Hypothalamus (tissue), 51 donors: ENCODE results near the gene ATF1.
"Not testable (repeated sequence)": the region's sequence is repeated elsewhere in the genome, so short reads cannot be mapped to it uniquely, and the experiment has no call there.

Source experiments
- DNase-seq, 51 donors: peaks; one replicate each; lab custom pipeline; 2025; lab: John Stamatoyannopoulos, UW

The ATF1 gene

DNA sequence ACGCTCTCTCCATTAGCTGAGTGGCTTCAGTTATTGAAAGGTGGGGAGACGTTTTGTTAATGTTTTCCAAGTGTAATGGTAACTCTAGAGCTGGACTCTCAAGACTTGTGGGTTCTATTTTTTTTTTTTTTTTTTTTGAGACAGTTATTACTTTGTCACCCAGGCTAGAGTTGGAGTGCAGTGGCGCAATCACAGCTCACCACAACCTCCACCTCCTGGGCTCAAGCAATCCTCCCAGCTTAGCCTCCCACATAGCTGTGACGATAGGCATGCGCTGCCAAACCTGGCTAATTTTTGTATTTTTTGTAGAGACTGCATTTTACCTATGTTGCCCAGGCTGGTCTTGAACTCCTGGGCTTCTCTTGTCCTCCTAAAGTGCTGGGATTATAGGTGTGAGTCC is 26.2 kb downstream of the ATF1 start:
- DNase-seq: no peak

DNA sequence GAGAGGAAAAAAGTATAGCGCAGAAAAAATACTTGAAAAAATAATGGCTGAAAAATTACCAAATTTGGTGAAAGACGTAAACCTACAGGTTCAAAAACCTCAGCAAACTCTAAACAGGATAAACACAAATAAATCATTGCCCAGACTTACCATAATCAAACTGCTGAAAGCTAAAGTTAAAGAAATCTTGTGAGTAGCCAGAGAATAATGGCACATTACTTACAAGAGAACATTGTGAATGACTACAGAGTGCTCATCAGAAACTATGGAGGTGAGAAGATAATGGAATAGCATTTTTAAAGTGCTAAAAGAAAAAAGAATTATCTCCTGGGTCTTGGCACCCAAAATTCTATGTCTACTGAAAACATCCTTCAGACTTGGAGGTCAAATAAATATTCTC is 36.0 kb downstream of the ATF1 start:
- DNase-seq: no peak

DNA sequence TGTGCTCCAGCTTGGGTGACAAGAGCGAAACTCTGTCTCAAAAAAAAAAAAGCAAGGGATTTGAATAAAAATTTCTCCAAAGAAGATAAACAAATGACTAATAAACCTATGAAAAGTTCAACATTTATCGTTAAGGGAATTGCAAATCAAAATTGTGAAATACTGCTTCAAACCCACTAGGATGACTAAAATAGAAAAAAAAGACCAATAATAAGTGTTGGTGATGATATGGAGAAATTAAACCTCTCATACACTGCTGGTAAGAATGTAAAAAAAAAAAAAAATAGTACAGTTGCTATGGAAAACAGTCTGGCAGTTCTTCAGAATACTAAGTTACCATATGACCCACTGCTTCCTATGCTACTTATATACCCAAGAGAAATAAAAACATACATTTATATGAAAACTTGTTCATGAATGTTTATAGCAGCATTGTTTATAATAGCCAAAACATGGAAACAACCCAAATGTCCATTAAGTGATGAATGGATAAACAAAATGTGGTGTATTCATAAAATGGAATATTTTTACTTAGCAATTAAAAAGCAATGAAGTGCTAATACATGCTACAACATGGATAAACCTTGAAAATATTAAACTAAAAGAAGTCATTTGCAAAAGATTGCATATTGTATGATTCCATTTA is 39.5 kb downstream of the ATF1 start:
- DNase-seq: no peak

- DNase-seq: no peak
These were observed 42.3 kb downstream of the ATF1 start for GRCh38 chr12:50806176-50806575.

- DNase-seq: not testable (repeated sequence)
These were observed 45.2 kb downstream of the ATF1 start for GRCh38 chr12:50809131-50809530.

GRCh38 chr12:50814921-50815320 is 51.0 kb downstream of the ATF1 start:
- not testable (repeated sequence) for DNase-seq

DNA sequence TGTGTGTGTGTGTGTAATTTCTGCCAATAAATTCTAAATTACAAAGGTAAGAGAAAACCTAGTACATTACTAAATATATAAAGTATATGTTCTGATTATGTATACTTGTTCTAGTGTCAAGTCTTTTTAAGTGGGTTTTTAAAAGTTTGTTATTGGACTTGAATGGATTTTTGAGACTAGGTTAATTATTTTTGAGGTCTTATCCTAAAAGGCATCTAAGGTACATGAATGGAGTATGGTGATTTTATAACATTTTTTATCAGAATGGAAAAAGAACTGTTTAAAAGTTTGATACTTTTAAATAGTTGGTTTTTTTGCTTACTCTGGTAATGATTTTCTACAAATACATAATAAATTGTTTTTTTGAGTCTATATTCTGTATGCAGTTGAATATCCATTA is 56.3 kb downstream of the ATF1 start:
- DNase-seq: no peak

DNA sequence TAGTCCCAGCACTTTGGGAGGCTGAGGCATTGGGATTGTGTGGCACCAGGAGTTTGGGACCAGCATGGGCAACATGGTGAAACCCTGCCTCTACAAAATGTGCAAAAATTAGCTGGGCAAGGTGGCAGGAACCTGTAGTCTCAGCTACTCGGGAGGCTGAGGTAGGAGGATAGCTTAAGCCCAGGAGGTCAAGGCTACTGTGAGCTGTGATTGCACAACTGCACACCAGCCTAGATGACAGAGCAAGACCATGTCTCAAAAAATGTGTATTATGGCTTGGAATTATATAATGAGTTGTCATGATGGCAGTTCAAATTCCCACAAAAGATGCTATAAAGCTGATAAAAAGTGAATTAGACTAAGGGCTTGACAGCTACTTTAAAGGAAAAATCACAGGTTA is 58.2 kb downstream of the ATF1 start:
- no peak for DNase-seq

- not testable (repeated sequence) for DNase-seq
These were observed 59.8 kb downstream of the ATF1 start for GRCh38 chr12:50823724-50824123.

- DNase-seq: no peak
These were observed 61.0 kb downstream of the ATF1 start for GRCh38 chr12:50824914-50825313.

DNA sequence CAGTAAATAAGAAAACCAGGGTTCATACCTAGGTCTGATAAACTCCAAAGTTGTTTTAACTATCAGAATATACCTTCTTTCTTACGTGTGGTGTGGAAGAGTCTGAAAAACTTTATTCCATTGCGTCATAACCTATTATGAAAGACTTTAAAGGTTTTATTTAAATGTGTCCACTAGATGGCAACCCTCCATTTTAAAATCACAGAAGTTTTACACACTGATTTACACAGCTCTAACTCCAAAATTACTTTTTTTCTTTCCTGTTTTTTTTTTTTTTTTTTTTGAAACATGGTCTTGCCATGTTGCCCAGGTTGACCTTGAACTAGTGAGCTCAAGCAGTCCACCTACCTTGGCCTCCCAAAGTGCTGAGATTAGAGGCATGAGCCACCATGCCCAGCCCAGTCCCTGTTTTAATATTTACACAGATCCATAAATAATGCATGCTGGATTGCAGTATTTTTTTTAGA is 61.5 kb downstream of the ATF1 start:
- peak in 1 of 51 donors; percentile 60 for DNase-seq

DNA sequence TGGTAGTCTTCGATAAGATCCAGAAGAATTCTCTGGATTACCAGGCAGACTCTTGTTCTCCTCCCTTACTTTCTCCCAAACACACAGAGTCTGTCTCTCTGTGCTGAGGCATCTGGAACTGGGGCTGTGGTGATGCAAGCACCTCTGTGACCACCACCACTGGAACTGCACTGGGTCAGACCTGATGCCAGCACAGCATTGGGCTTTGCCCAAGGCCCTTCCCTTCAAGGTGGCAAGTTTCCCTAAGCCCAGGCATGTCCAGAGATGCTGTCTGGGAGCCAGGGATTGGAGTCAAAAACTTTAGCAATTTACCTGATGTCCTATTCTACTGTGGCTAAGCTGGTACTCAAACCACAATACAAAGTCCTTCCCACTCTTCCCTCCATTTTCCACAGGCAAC is 64.2 kb downstream of the ATF1 start:
- DNase-seq: no peak

- peak in 3 of 51 donors; percentile 2 to 34 (median 28) for DNase-seq
These were observed 65.0 kb downstream of the ATF1 start for GRCh38 chr12:50828886-50829285.

DNA sequence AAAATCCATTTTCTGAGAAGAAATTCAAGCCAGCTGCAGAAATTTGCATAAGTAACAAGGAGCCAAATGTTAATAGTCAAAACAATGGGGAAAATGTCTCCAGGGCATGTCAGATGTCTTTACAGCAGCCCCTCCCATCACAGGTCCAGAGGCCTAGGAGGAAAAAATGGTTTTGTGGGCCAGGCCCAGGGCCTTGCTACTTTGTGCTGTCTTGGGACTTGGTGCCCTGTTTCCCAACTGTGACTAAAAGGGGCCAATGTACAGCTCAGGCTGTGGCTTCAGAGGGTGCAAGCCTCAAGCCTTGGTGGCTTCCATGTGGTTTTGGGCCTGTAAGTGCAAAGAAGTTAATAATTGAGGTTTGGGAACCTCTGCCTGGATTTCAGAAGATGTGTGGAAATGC is 69.9 kb downstream of the ATF1 start:
- not testable (repeated sequence) for DNase-seq

DNA sequence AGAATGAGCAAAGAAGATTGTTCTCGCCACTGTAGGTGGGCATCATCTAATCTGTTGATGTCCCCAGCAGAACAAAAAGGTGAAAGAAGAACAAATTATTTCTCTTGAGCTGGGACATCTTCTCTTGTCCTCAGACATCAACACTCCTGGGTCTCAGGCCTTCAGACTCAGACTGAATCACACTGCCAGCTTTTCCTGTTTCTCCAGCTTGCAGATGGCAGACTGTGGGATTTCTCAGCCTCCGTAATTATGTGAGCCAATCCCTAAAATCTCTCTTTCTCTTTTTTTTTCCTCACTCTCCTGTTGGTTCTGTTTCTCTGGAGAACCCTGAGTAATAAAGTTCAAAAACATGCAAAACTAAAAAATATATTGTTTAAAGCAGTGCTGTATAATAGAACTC is 75.1 kb downstream of the ATF1 start:
- DNase-seq: peak in 1 of 51 donors; percentile 14

DNA sequence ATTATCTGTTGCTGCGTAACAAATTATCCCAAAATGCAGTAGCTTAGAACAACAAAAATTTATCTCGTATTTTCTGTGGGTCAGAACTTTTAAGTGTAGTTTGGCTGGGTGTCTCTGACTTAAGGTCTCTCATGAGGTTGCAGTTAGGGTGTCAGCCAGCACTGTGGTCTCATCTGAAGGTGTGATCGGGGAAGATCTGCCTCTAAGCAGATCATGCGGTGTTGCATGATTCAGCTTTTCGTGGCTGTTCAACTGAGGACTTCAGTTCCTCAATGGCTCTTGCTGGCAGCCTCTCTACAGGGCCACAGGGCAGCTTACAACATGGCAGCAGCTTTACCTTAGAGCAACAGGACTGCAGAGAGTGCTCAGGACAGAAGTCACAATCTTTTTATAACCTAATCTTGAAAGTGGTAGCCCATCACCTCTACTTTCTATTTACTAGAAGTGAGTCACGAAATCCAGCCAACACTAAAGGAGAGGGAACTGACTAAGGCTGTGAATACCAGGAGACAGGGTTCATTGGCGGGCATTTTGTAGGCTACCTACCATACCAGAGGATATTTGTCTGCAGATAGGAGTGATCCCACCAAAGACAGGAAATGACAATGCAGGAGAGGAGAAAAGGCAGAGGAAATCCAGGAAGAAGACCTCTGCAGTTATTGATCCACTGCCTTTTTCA is 77.0 kb downstream of the ATF1 start:
- DNase-seq: no peak

GRCh38 chr12:50841716-50842531 is 78.0 kb downstream of the ATF1 start:
- DNase-seq: no peak

GRCh38 chr12:50842637-50843493 is 79.0 kb downstream of the ATF1 start, which contains the start of gene TMPRSS12:
TMPRSS12 (plus strand) TSS chr12:50842926; CDS start chr12:50842965, 39 bp downstream.
- peak in 8 of 51 donors; percentile 0 to 19 (median 10) for DNase-seq

GRCh38 chr12:50845021-50845647 is 81.2 kb downstream of the ATF1 start:
- no peak for DNase-seq

DNA sequence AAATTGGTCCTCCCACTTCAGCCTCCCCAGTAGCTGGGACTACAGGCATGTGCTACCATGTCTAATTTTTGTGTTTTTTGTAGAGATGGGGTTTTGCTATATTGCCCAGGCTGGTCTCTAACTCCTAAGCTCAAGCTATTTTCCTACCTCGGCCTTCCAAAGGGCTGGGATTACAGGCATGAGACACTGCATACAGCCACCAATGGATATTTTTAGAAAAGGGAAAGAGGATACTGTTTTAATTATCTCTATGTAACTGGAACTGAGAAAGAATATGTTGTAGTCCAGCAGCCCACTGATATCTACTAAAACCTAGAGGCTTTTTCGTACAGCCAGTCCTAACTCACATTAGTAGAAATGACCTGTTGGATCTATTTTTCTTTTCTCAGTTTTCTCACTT is 85.1 kb downstream of the ATF1 start:
- no peak for DNase-seq
